Prostate gland (tissue), 2 donors: ENCODE data around the gene LPP. TPM values are rescaled to one million over a fixed set of nuclear protein-coding genes. Genes with fewer than 3 reads are reported as not detected.

Source experiments
- DNase-seq: peaks from one replicate; pipeline ENCODE4 v3.0.0-alpha.2; 2019; ENCODE audit warnings: low spot score
- H3K27ac ChIP-seq, 2 donors: fragments of 200-600 bp; sonication (generic); 2 replicates each; pipeline ENCODE4 v1.5.1; 2017 to 2019
- H3K27me3 ChIP-seq: fragments of 200-600 bp; sonication (generic); replicated peaks from 2 replicates; pipeline ENCODE4 v1.5.1; 2019; ENCODE audit not compliant: insufficient read depth
- H3K36me3 ChIP-seq, 2 donors: fragments of 200-600 bp; sonication (generic); 1 replicate in 1 of 2; 2 replicates in 1 of 2; pipeline versions ENCODE4 v1.5.1 to v1.8.1; 2017 to 2019
- H3K4me1 ChIP-seq: fragments of 200-600 bp; sonication (generic); replicated peaks from 2 replicates; pipeline ENCODE4 v1.5.1; 2019
- H3K4me3 ChIP-seq, 2 donors: fragments of 200-600 bp; sonication (generic); 2 replicates each; pipeline ENCODE4 v1.5.1; 2017 to 2019
- H3K9me3 ChIP-seq: fragments of 200-600 bp; sonication (generic); 2 replicates; pipeline ENCODE4 v1.5.1; 2017
- POLR2A ChIP-seq: fragments of 450-650 bp; IDR thresholded peaks from one replicate; pipeline ENCODE4 v1.6.1; 2016; ENCODE audit warnings: antibody characterized with exemption, mild to moderate bottlenecking
- POLR2AphosphoS5 ChIP-seq: sonication (generic); formaldehyde crosslinking; IDR thresholded peaks from one replicate; pipeline ENCODE4 v1.6.1; 2017; ENCODE audit warnings: antibody characterized with exemption
- WGBS: methylation state at CpG from one replicate; pipeline ENCODE4 v1.1.5; 2018; 5-methylcytosine and 5-hydroxymethylcytosine counted together
- intact Hi-C: fragments of 100-400 bp; cut with DNase I; formaldehyde crosslinking; loops from one replicate; pipeline ENCODE4 v1.14.2; 2022
- total RNA-seq, 2 donors: library from RNA; depleted of rRNA; stranded (reverse); fragments of >200 nt; gene quantifications; one replicate each; pipeline ENCODE4 v1.1.0, GENCODE V29; 2016
- TF ChIP-seq, protein P1 (sequence below), 4 experiments: fragments of 200-600 bp in 2 of 4; fragments of 450-650 bp in 2 of 4; sonication (generic) in 2 of 4; IDR thresholded peaks; 1 replicate in 3 of 4; 2 replicates in 1 of 4; pipeline ENCODE4 v1.5.1; 2016 to 2019; ENCODE audit warnings: antibody characterized with exemption in 4 of 4, mild to moderate bottlenecking in 2 of 4, moderate library complexity in 2 of 4

The LPP gene
- total RNA-seq, 2 donors from 2014 or later = 219 to 248 TPM

DNA sequence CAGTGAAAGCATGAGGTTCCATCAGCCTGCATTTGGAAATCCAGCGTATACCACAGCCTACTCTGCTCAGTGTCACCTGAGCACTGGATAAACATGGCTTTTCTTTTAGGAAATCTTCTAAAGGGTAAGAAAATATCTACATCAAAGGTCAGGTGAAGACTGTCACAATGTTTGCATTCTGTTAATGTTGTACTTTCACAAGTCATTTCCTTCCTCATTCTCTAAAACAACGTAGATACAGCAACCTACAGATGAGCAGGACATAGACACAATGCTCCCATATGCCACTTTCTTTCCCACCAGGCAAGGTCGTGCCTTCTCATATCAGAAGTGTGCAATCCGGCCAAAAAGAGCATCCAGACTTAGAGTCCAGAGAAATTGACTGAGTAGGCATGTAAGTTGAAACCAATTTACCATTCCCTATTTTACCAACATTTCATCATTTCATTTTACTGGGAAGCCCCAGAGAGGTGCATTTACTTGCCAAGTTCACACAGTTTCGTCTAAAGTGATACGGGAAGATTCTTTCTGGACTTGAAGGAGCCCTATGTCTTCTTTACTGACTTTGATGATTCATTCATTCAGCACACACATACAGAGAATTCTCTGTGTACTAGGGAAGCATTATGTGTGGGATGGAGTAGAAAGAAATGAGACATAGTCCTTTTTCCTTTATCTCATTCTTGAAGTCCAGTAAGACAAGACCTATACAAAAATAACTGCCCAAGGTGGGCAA, 30.6 kb upstream of the LPP start:
- no peak for DNase-seq

GRCh38 chr3:188124184-188124583, 29.8 kb upstream of the LPP start:
- Histone ChIP-seq H3K36me3 (no peaks in the 10 kb centered on the region), H3K27me3 (no peaks in the 10 kb centered on the region), H3K27ac (no peak overlapping the region), H3K9me3 (no peaks in the 10 kb centered on the region), H3K4me3 (no peak overlapping the region), H3K4me1 (no peaks in the 10 kb centered on the region)
- WGBS = 87% methylated on average over 2 of the region's 2 CpGs
- DNase-seq = no peak
- no peak for TF ChIP-seq POLR2AphosphoS5
- TF ChIP-seq POLR2A = no peak
- TF ChIP-seq, protein P1, sequence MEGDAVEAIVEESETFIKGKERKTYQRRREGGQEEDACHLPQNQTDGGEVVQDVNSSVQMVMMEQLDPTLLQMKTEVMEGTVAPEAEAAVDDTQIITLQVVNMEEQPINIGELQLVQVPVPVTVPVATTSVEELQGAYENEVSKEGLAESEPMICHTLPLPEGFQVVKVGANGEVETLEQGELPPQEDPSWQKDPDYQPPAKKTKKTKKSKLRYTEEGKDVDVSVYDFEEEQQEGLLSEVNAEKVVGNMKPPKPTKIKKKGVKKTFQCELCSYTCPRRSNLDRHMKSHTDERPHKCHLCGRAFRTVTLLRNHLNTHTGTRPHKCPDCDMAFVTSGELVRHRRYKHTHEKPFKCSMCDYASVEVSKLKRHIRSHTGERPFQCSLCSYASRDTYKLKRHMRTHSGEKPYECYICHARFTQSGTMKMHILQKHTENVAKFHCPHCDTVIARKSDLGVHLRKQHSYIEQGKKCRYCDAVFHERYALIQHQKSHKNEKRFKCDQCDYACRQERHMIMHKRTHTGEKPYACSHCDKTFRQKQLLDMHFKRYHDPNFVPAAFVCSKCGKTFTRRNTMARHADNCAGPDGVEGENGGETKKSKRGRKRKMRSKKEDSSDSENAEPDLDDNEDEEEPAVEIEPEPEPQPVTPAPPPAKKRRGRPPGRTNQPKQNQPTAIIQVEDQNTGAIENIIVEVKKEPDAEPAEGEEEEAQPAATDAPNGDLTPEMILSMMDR (IDR thresholded peaks at IDR 0.05) = no peak
- intact Hi-C loops = no loop called here

More for the DNA sequence above, 30.6 kb upstream of the LPP start:
- TF ChIP-seq POLR2A = no peak
- TF ChIP-seq POLR2AphosphoS5 = no peak
- TF ChIP-seq, protein P1 (IDR thresholded peaks at IDR 0.05) = no peak
- WGBS = 79% methylated on average over 6 of the region's 6 CpGs
- intact Hi-C loops = no loop called here
- Histone ChIP-seq H3K4me3 (no peak overlapping the region), H3K27me3 (no peaks in the 10 kb centered on the region), H3K9me3 (no peaks in the 10 kb centered on the region), H3K4me1 (no peaks in the 10 kb centered on the region), H3K27ac (no peak overlapping the region), H3K36me3 (no peaks in the 10 kb centered on the region)

DNA sequence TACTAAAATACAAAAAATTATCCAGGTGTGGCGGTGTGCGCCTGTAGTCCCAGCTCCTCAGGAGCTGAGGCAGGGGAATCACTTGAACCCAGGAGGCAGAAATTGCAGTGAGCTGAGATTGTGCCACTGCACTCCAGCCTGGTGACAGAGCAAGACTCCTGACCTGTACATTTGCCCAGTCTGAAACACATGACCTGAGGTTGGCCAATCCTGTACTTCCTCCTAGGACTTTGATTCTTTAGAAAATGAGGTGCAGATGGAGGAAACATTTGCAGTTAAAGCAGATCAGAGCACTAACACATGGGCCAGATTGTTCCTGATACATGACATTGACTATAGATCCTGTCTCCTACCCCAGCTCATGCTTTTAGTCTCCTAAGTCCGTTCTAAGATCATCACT, 28.9 kb upstream of the LPP start:
- 100% methylated on average over 3 of the region's 3 CpGs for WGBS

DNA sequence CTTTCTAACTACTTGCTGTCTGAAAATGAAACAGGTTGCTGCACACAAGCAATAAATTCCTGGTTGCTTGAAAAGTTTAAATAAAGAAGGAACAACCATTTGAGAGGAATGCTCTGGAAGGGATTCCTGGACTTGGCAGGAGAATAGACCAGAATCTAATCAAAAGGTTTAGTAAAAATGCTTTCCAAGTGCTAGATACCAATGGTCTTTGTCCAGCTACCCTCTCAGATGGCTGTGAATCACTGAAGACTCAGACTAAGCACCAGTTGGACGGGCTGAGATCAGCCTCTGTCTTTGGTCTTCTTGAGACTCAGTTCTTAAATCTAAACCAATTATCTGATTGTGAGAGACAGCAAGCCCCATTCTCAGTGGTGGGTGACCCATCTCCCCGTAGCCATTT, 27.7 kb upstream of the LPP start:
- WGBS = 66% methylated on average over 2 of the region's 2 CpGs
- H3K4me3 ChIP-seq = no peak overlapping the region
- H3K4me1 ChIP-seq = no peaks in the 10 kb centered on the region
- H3K27ac ChIP-seq = peak overlapping the region; percentile 31 to 38
- TF ChIP-seq POLR2AphosphoS5 = peak; percentile 49
- TF ChIP-seq, protein P1 (IDR thresholded peaks at IDR 0.05) = no peak
- intact Hi-C loops = loop anchor here (5.0 kb wide), 1 partner anchor 69 kb away; no protein-coding TSS in a partner anchor
- H3K9me3 ChIP-seq = no peaks in the 10 kb centered on the region
- DNase-seq = no peak
- no peaks in the 10 kb centered on the region for H3K36me3 ChIP-seq
- no peaks in the 10 kb centered on the region for H3K27me3 ChIP-seq

More for the DNA sequence above, 28.9 kb upstream of the LPP start:
- Histone ChIP-seq H3K4me3 (no peak overlapping the region), H3K9me3 (no peaks in the 10 kb centered on the region), H3K4me1 (no peaks in the 10 kb centered on the region), H3K27ac (no peak overlapping the region), H3K27me3 (no peaks in the 10 kb centered on the region), H3K36me3 (no peaks in the 10 kb centered on the region)
- intact Hi-C loops = loop anchor here (5.0 kb wide), 1 partner anchor 68 kb away; no protein-coding TSS in a partner anchor
- no peak for TF ChIP-seq POLR2A
- TF ChIP-seq, protein P1 (IDR thresholded peaks at IDR 0.05) = no peak
- TF ChIP-seq POLR2AphosphoS5 = no peak
- no peak for DNase-seq

- no peak overlapping the region for H3K4me3 ChIP-seq
- no peaks in the 10 kb centered on the region for H3K4me1 ChIP-seq
- no peak for DNase-seq
- no peaks in the 10 kb centered on the region for H3K36me3 ChIP-seq
- TF ChIP-seq POLR2AphosphoS5 = no peak
- TF ChIP-seq, protein P1 (IDR thresholded peaks at IDR 0.05) = no peak
- TF ChIP-seq POLR2A = no peak
- 43% methylated on average over 8 of the region's 8 CpGs for WGBS
- peak overlapping the region in 1 of 2 donors; percentile 15 for H3K27ac ChIP-seq
- H3K9me3 ChIP-seq = no peaks in the 10 kb centered on the region
- intact Hi-C loops = loop anchor here (5.0 kb wide), 1 partner anchor 70 kb away; no protein-coding TSS in a partner anchor
- H3K27me3 ChIP-seq = no peaks in the 10 kb centered on the region
Measured at GRCh38 chr3:188126934-188127333, 27.0 kb upstream of the LPP start.
